Duodenal mucosa (tissue), 2 donors: ENCODE results near the gene TRIM46.
"Not testable (repeated sequence)": the region's sequence is repeated elsewhere in the genome, so short reads cannot be mapped to it uniquely, and the experiment has no call there.

Source experiments
- H3K27ac ChIP-seq: one replicate; pipeline ENCODE4 v1.7.0; 2013; ENCODE audit warnings: low read depth, low read length
- H3K27me3 ChIP-seq, 2 donors: one replicate each; pipeline ENCODE4 v1.7.0; 2013; ENCODE audit warnings: low read length in 2 of 2, control low read depth in 1 of 2; ENCODE audit not compliant: insufficient read depth in 2 of 2, control insufficient read depth in 1 of 2
- H3K36me3 ChIP-seq, 2 donors: one replicate each; pipeline ENCODE4 v1.7.0; 2013; ENCODE audit warnings: low read length in 2 of 2, control low read depth in 1 of 2; ENCODE audit not compliant: insufficient read depth in 2 of 2, control insufficient read depth in 1 of 2
- H3K4me1 ChIP-seq, 2 donors: one replicate each; pipeline ENCODE4 v1.7.0; 2013; ENCODE audit warnings: low read length in 2 of 2, control low read depth in 1 of 2; ENCODE audit not compliant: insufficient read depth in 2 of 2, control insufficient read depth in 1 of 2
- H3K4me3 ChIP-seq, 2 donors: one replicate each; pipeline ENCODE4 v1.7.0; 2013; ENCODE audit warnings: low read length in 2 of 2, low read depth in 1 of 2
- H3K9ac ChIP-seq, 2 donors: one replicate each; pipeline ENCODE4 v1.7.0; 2013; ENCODE audit warnings: low read length in 2 of 2, low read depth in 1 of 2
- H3K9me3 ChIP-seq, 2 donors: one replicate each; pipeline ENCODE4 v1.7.0; 2013; ENCODE audit warnings: low read length in 2 of 2, control low read depth in 1 of 2; ENCODE audit not compliant: control insufficient read depth in 1 of 2

Gene TRIM46

DNA sequence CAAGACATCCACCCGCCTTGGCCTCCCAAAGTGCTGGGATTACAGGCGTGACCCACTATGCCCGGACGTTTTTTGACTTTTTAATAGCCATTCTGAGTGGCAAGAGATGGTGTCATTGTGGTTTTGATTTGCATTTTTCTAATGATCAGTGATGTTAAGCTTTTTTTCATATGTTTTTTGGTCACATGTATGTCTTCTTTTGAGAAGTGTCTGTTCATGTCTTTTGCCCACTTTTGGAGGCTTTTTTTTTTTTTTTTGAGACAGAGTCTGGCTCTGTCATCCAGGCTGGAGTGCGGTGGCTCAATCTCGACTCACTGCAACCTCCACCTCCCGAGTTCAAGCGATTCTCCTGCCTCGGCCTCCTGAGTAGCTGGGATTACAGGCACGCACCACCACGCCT is 9.0 kb upstream of the TRIM46 start:
- not testable (repeated sequence) for H3K9ac ChIP-seq, H3K4me3 ChIP-seq, H3K27me3 ChIP-seq, H3K27ac ChIP-seq, H3K4me1 ChIP-seq, H3K9me3 ChIP-seq
- peaks cover 0 to 12% of the 10 kb centered on the region in 2 donors for H3K36me3 ChIP-seq

DNA sequence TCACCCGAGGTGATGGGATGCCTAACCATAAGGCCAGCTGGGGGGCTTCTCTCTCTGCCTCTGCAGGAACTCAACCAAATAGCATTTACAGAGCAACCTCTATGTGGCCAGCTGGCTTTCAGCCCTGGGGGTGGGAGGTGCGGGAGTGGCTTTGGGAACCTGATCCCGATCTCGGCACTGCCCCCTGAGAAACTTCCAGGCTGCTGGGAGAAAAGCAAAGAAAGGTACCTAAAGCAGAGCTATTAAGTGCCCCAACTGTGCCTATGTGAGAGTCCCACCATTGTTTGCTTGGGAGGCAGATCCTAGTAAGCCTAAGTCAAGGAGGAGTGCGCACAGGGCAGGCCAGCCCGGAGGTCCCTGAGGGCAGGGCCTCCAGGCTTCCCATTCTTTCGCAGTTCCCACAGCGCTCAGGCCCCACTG is 7.6 kb upstream of the TRIM46 start:
- H3K4me1 ChIP-seq = peaks cover 5 to 8% of the 10 kb centered on the region in 2 donors
- no peak overlapping the region for H3K4me3 ChIP-seq
- no peaks in the 10 kb centered on the region for H3K27me3 ChIP-seq
- no peaks in the 10 kb centered on the region for H3K9me3 ChIP-seq
- no peak overlapping the region for H3K27ac ChIP-seq
- H3K36me3 ChIP-seq = peaks cover 0 to 19% of the 10 kb centered on the region in 2 donors
- no peak overlapping the region for H3K9ac ChIP-seq

DNA sequence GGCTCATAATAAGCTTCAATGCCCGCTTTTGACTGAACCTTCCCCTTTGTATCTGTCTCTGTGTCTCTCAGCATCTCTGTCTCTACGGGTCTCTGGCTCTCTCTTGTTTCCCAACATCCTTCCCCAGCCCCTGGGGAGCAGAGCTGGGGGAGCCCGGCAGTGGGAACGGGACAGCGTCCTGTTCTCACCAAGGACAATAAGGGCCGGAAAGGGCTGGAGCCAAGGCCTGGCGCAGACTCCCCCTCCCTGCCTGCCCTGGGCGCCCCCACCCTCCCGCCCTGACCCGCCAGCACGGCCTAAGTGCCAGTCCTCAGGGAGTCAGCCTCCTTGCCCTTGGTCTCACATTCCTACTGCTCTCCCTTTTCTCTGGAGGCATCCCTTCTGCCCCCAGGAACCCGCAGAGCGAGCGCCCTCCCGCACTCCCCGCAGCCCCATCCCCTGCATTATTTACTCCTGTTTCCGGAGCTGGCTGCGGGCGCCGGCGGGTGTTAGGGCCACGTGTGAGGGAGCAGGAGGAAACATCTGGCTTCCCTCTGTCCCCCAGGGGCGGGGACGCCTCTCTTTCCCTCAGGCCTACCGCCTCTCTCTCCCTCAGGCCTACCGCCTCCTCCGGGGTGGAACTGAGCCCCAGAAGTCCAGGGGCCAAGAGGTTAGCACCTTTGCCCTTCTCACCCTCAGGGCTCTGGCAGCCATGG is 7.0 kb upstream of the TRIM46 start:
- no peaks in the 10 kb centered on the region for H3K9me3 ChIP-seq
- peaks cover 0 to 19% of the 10 kb centered on the region in 2 donors for H3K36me3 ChIP-seq
- H3K9ac ChIP-seq = no peak overlapping the region
- no peak overlapping the region for H3K27ac ChIP-seq
- peaks cover 5 to 8% of the 10 kb centered on the region in 2 donors for H3K4me1 ChIP-seq
- H3K4me3 ChIP-seq = no peak overlapping the region
- H3K27me3 ChIP-seq = no peaks in the 10 kb centered on the region

DNA sequence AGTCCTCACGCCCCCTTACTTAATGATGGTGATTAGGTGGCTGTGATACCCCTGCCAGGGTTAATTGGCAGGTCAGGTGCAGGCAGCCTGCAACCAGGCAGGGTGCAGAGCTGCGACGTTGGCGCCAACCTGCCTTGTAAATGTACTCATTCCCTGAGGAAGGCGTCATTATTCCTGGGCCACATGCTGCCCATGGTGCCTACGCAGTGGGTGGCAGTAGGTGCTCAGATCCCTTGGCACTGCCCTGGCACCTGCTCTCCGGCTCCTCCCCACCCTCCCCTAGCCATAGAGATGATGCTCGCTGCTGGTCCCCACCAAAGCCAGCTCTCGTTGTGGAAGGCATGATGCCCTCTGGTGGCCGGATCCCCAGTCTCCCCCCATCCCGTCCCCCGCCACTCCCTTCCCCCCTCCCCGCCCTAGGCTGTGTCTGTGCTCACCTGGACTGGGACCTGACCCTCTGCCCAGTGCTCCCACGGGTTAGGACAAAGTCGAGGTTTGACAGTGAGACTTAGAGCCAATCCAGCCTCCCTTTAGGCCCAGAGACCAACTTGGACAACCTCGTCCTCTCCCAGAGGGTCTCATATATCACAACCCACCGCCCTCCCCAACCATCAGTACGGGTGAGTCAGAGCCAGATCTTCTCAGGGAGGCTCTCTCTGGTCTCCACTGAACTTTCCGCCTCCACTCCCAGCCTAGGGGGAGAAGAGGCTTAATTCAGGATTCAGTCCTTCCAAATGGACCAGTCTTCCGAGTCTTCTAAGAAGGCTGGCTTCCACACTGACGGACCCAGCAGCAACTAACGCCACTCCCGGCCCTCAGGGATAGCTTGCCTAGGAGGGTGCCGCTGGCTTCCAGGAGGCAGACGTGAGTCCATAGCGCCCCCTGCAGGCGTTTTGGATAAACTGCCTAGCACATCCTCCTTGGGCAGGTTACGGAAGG is 6.2 kb upstream of the TRIM46 start:
- no peak overlapping the region for H3K27ac ChIP-seq
- peaks cover 12 to 15% of the 10 kb centered on the region in 2 donors for H3K4me1 ChIP-seq
- no peaks in the 10 kb centered on the region for H3K27me3 ChIP-seq
- H3K36me3 ChIP-seq = peaks cover 0 to 19% of the 10 kb centered on the region in 2 donors
- no peaks in the 10 kb centered on the region for H3K9me3 ChIP-seq
- H3K9ac ChIP-seq = no peak overlapping the region
- peak overlapping the region; percentile 14 to 46 for H3K4me3 ChIP-seq

DNA sequence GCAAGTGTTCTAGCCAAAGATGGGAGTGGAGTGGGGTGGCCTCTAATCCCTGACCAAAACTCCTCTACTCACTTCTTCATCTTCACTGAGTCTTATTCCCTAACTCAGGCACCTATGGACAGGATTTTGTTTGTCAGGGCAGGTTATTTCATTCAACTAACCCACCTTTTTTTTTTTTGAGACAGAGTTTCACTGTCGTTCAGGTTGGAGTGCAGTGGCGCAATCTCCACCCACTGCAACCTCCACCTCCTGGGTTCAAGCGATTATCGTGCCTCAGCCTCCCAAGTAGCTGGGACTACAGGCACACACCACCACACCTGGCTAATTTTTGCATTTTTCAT is 5.6 kb upstream of the TRIM46 start:
- not testable (repeated sequence) for H3K9me3 ChIP-seq, H3K4me3 ChIP-seq, H3K27me3 ChIP-seq, H3K9ac ChIP-seq, H3K27ac ChIP-seq
- peaks cover 12 to 17% of the 10 kb centered on the region in 2 donors for H3K4me1 ChIP-seq
- peaks cover 0 to 19% of the 10 kb centered on the region in 2 donors for H3K36me3 ChIP-seq

DNA sequence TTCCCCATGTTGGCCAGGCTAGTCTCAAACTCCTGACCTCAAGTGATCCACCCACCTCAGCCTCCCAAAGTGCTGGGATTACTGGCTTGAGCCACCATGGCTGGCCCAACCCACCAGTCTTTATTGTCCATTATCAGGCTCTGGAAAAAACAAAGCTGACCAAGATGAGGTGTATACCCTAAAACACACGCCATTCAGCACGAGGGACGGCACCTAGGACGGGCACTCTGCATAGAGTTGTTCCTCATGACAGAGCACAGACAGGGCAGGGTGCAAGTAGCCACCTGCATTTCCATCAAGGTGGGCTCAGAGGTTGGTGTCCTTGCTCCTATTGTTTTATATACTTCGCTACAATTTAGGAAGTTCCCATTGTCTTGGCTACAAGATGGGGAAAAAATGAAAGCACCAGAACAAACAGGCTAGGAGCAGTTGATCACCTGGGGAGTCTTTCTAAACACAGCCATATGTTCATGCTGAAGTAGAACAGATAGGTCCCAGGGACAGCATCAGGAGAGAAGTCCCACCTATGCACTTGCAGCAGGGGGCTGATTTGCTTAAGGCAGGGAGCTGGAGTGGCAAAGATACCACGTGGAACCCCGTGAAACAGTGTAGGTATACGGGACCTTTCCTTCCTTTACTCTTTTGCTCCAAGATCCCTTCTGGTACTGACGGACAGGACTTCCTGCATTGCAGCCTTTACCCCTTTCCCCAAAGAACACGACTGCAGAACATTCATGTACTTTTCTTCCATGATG is 5.0 kb upstream of the TRIM46 start:
- peaks cover 0 to 19% of the 10 kb centered on the region in 2 donors for H3K36me3 ChIP-seq
- no peaks in the 10 kb centered on the region for H3K27me3 ChIP-seq
- H3K9me3 ChIP-seq = no peaks in the 10 kb centered on the region
- H3K9ac ChIP-seq = no peak overlapping the region
- no peak overlapping the region for H3K27ac ChIP-seq
- no peak overlapping the region for H3K4me3 ChIP-seq
- peaks cover 16 to 20% of the 10 kb centered on the region in 2 donors for H3K4me1 ChIP-seq

DNA sequence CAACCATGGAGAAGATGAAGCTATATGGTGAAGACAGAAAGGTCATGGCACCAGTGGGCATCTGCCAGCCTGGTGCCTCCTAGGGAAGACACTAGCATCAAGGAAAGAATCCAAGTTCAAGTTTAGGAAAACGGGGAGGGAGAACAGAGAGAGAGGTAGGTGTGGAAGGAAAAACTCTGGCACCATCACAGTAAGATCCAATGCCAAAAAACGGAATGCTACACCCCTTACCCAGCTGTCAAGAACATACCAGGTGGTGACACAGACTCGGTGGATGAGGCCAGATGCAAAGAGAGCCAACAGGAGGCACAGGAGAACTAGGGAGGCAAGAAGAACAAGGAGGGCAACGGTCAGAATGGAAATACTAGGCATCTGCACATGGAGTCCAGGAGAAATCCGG is 4.1 kb upstream of the TRIM46 start:
- peaks cover 20 to 26% of the 10 kb centered on the region in 2 donors for H3K4me1 ChIP-seq
- H3K36me3 ChIP-seq = peaks cover 0 to 19% of the 10 kb centered on the region in 2 donors
- H3K9ac ChIP-seq = no peak overlapping the region
- H3K27me3 ChIP-seq = no peaks in the 10 kb centered on the region
- H3K4me3 ChIP-seq = no peak overlapping the region
- H3K27ac ChIP-seq = no peak overlapping the region
- H3K9me3 ChIP-seq = no peaks in the 10 kb centered on the region

DNA sequence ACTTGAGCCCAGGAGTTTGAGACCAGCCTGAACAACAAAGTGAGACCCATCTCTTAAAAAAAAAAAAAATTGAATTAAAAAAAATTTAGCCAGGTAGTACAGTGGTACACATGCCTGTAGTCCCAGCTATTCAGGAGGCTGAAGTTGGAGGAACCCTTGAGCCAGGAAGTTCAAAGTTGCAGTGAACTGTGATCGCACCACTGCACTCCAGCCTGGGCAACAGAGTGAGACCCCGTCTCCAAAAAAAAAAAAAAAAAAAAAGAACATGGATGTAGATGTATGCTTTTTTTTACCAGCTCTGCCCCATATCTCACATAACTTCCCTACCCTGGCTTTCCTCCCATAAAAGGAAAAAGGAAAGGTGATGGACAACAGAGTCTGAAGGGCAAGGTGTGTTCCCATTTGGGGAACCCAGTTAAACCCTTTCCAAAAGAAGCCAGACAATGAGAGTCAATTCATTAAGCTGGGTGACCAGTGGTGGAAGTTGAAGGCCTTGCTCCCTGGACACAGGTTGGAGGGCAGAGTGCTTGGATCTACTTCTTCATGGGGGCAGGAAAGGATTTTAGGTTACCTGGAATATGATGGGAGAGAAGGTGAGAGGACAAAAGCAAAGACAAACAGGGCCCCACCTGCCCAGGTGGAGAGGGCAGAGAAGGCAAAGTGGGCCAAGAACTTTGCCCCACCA is 3.4 kb upstream of the TRIM46 start:
- Histone ChIP-seq H3K4me3 (no peak overlapping the region), H3K27ac (no peak overlapping the region), H3K27me3 (no peaks in the 10 kb centered on the region), H3K4me1 (peaks cover 20 to 31% of the 10 kb centered on the region in 2 donors), H3K9ac (no peak overlapping the region), H3K36me3 (peaks cover 0 to 19% of the 10 kb centered on the region in 2 donors), H3K9me3 (no peaks in the 10 kb centered on the region)

DNA sequence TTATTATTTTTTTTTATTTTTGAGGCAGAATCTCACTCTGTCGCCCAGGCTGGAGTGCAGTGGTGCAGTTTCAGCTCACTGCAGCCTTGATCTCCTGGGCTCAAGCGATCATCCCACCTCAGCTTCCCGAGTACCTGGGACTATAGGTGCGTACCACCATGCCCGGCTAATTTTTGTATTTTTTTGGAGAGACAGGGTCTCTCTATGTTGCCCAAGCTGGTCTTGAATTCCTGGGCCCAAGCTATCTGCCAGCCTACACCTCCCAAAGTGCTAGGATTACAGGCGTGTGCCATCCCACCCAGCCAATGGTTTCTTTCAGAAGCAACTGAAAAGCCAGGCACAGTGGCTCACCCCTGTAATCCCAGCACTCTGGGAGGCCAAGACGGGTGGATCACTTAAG is 2.8 kb upstream of the TRIM46 start:
- H3K4me3 ChIP-seq = no peak overlapping the region
- no peaks in the 10 kb centered on the region for H3K27me3 ChIP-seq
- no peaks in the 10 kb centered on the region for H3K9me3 ChIP-seq
- H3K9ac ChIP-seq = no peak overlapping the region
- H3K27ac ChIP-seq = no peak overlapping the region
- peaks cover 22 to 31% of the 10 kb centered on the region in 2 donors for H3K4me1 ChIP-seq
- H3K36me3 ChIP-seq = peaks cover 0 to 19% of the 10 kb centered on the region in 2 donors
